HFFc6 (cell line): ENCODE results near the gene MYH11. TPM values are rescaled to one million over a fixed set of nuclear protein-coding genes. Genes with fewer than 3 reads are reported as not detected.
A peak's percentile ranks its signal among the peaks of the same experiment; 100 is the strongest.
"Not testable (repeated sequence)": the region's sequence is repeated elsewhere in the genome, so short reads cannot be mapped to it uniquely, and the experiment has no call there.

Experiments used
- DNase-seq: peaks from one replicate; pipeline ENCODE4 v3.0.0-alpha.2; 2018
- H3K27ac Mint-ChIP-seq: 2 replicates; pipeline ENCODE4 v1.8.0; 2020; ENCODE audit warnings: mild to moderate bottlenecking, mixed read lengths
- H3K27me3 Mint-ChIP-seq: 2 replicates; pipeline ENCODE4 v1.8.0; 2021; ENCODE audit warnings: mild to moderate bottlenecking, moderate library complexity, mixed read lengths; ENCODE audit not compliant: insufficient read depth
- H3K36me3 Mint-ChIP-seq: 2 replicates; pipeline ENCODE4 v1.8.0; 2021; ENCODE audit warnings: low read depth, mixed read lengths
- H3K4me1 Mint-ChIP-seq: 2 replicates; pipeline ENCODE4 v1.8.0; 2020; ENCODE audit warnings: low read depth, mixed read lengths
- H3K4me3 Mint-ChIP-seq: 2 replicates; pipeline ENCODE4 v1.8.0; 2020; ENCODE audit warnings: mild to moderate bottlenecking, moderate library complexity, mixed read lengths
- H3K9me3 Mint-ChIP-seq: 2 replicates; pipeline ENCODE4 v1.8.0; 2020; ENCODE audit warnings: mild to moderate bottlenecking, mixed read lengths
- total RNA-seq, 6 experiments: library from RNA; stranded (reverse); fragmentation: NEBNext Ultra II Directional; extraction: Animal tissue kit (Norgen Biotek cat#: 25700); gene quantifications; 2 replicates in 1 of 6; 3 replicates in 5 of 6; pipeline ENCODE4 v1.2.3, GENCODE V29; 2021
- TF ChIP-seq, protein P1 (sequence below): fragments of 200-600 bp; sonication (generic); IDR thresholded peaks from 2 replicates; pipeline ENCODE4 v1.5.0; 2021; ENCODE audit warnings: antibody characterized with exemption, mild to moderate bottlenecking

The MYH11 gene
- total RNA-seq, 6 experiments from 2014 or later: 0.02 to 0.23 (median 0.21) TPM; not detected in 2

DNA sequence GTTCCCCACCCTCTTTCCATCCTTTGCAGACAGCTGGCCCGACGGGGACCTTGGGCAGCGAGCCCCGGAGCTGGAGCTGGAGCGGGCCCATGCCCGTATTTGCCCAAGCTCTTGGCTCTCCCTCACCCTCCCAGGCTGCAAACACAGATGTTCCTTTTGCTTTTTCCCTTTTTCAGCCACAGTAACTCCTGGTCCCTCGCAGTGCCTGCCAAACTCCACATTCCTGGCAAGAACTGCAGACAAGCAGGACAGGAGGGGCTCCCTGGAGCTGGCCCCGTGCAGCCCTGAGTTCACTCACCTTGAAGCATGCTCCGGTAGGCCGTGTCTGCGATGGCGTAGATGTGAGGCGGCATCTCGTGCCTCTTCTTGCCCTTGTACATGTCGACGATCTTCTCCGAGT, 33.9 kb downstream of the MYH11 start:
- no peaks in the 10 kb centered on the region for H3K9me3 Mint-ChIP-seq
- peaks cover 31% of the 10 kb centered on the region for H3K27me3 Mint-ChIP-seq
- no peak overlapping the region for H3K27ac Mint-ChIP-seq
- H3K4me1 Mint-ChIP-seq: no peaks in the 10 kb centered on the region
- no peak for DNase-seq
- TF ChIP-seq, protein P1, sequence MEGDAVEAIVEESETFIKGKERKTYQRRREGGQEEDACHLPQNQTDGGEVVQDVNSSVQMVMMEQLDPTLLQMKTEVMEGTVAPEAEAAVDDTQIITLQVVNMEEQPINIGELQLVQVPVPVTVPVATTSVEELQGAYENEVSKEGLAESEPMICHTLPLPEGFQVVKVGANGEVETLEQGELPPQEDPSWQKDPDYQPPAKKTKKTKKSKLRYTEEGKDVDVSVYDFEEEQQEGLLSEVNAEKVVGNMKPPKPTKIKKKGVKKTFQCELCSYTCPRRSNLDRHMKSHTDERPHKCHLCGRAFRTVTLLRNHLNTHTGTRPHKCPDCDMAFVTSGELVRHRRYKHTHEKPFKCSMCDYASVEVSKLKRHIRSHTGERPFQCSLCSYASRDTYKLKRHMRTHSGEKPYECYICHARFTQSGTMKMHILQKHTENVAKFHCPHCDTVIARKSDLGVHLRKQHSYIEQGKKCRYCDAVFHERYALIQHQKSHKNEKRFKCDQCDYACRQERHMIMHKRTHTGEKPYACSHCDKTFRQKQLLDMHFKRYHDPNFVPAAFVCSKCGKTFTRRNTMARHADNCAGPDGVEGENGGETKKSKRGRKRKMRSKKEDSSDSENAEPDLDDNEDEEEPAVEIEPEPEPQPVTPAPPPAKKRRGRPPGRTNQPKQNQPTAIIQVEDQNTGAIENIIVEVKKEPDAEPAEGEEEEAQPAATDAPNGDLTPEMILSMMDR: no peak
- no peak overlapping the region for H3K4me3 Mint-ChIP-seq
- no peaks in the 10 kb centered on the region for H3K36me3 Mint-ChIP-seq

DNA sequence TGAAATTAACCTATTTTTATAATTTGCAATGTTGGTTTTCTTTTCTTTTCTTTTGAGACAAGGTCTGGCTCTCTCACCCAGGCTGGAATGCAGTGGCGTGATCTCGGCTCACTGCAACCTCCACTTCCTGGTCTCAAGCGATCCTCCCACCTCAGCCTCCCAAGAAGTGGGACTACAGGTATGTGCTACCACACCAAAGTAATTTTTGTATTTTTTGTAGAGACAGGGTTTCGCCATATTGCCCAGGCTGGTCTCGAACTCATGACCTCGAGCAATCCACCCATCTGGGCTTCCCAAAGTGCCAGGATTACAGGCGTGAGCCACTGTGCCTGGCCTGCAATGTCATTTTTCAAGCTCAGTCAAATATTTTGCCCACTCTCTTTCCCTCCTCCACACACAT, 36.0 kb downstream of the MYH11 start:
- Mint-ChIP-seq H3K27ac (no peak overlapping the region), H3K36me3 (peaks cover 5% of the 10 kb centered on the region), H3K9me3 (peaks cover 11% of the 10 kb centered on the region), H3K4me3 (no peak overlapping the region), H3K27me3 (peaks cover 28% of the 10 kb centered on the region), H3K4me1 (no peaks in the 10 kb centered on the region)
- DNase-seq: no peak
- TF ChIP-seq, protein P1: no peak

DNA sequence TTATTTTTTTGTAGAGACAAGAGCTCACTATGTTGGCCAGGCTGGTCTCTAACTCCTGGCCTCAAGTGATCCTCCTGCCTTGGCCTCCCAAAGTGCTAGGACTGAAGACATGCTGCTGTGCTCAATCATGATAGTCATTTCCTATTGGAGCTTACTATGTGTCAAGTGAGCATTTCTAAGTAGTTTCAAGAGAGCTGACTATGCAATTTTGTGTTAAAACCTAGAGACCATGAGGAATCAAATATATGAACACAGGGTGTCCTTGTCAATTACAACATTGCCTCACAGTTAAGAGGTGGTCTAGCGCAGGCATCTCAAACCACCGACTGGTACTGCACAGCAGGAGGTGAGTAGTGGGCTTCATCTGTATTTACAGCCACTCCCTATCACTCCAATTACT, 37.8 kb downstream of the MYH11 start:
- TF ChIP-seq, protein P1: no peak
- H3K36me3 Mint-ChIP-seq: peaks cover 13% of the 10 kb centered on the region
- H3K4me3 Mint-ChIP-seq: no peak overlapping the region
- DNase-seq: no peak
- H3K27me3 Mint-ChIP-seq: peaks cover 19% of the 10 kb centered on the region
- H3K27ac Mint-ChIP-seq: no peak overlapping the region
- H3K9me3 Mint-ChIP-seq: peaks cover 17% of the 10 kb centered on the region
- H3K4me1 Mint-ChIP-seq: no peaks in the 10 kb centered on the region

DNA sequence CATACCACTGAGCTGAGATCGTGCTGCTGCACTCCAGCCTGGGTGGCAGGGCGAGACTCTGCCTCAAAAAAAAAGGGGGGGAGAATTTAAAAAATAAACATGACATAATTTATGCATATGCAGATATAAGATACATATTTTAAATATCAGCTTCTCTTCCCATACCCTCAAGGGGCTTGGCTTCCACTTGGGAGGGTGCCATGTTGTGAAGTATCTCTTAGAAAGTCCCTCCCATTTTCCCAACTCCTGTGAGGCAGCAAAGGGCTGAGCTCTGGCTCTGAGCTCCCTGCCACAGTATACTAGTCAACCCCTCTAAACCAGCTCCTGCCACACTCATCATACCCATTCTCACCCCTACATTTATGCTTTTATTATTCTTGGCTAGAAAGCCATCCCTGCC, 39.4 kb downstream of the MYH11 start:
- Mint-ChIP-seq H3K4me1 (no peaks in the 10 kb centered on the region), H3K27ac (no peak overlapping the region), H3K36me3 (peaks cover 13% of the 10 kb centered on the region), H3K27me3 (peaks cover 17% of the 10 kb centered on the region), H3K4me3 (no peak overlapping the region), H3K9me3 (peaks cover 17% of the 10 kb centered on the region)
- DNase-seq: no peak
- TF ChIP-seq, protein P1: no peak

DNA sequence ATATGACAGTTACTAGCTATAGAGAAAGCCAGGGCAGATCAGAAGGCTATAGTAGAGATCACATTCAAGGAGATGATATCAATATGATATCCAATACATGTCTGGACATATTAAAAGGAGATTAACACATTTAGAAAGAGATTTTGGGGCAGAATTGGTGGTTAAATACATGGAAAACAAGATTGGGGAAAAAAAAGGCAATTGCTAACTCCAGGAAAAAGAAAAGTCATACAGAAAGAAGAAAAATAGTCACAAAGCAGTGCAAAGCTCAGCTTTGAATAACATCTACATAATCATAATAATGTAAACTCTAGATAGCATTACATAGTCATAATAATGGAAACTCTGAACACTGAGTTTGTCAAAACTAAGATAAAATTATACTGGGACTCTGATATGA, 40.6 kb downstream of the MYH11 start:
- Mint-ChIP-seq H3K4me3 (no peak overlapping the region), H3K27me3 (peaks cover 21% of the 10 kb centered on the region), H3K9me3 (peaks cover 17% of the 10 kb centered on the region), H3K4me1 (peaks cover 11% of the 10 kb centered on the region), H3K27ac (no peak overlapping the region), H3K36me3 (peaks cover 13% of the 10 kb centered on the region)
- TF ChIP-seq, protein P1: no peak
- no peak for DNase-seq

DNA sequence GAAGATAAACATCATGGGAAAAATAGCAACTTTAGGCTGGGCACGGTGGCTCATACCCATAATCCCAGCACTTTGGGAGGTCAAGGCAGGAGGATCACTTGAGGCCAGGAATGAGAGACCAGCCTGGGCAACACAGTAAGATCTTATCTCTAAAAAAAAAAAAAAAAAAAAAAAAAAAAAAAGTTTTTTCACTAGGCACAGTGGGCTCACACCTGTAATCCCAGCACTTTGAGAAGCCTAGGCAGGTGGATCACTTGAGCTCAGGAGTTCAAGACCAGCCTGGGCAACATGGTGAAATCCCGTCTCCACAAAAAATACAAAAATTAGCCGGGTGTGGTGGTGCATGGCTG, 44.5 kb downstream of the MYH11 start:
- Mint-ChIP-seq H3K9me3 (peaks cover 17% of the 10 kb centered on the region), H3K36me3 (peaks cover 13% of the 10 kb centered on the region), H3K27ac (0 out of 2 replicates have a peak overlapping the region, but pooled peaks have one; percentile 71), H3K4me1 (peaks cover 19% of the 10 kb centered on the region), H3K27me3 (peaks cover 42% of the 10 kb centered on the region), H3K4me3 (peak overlapping the region; percentile 46; the same call in 1 of the 2 replicates)
- not testable (repeated sequence) for DNase-seq
